HPDE6-E6E7 (cell line): ENCODE results near the gene AGAP3.

Experiments used
- DNase-seq: peaks from one replicate; pipeline ENCODE4 v3.0.0; 2011; ENCODE audit warnings: missing footprints; ENCODE audit errors: extremely low spot score

Gene AGAP3

DNA sequence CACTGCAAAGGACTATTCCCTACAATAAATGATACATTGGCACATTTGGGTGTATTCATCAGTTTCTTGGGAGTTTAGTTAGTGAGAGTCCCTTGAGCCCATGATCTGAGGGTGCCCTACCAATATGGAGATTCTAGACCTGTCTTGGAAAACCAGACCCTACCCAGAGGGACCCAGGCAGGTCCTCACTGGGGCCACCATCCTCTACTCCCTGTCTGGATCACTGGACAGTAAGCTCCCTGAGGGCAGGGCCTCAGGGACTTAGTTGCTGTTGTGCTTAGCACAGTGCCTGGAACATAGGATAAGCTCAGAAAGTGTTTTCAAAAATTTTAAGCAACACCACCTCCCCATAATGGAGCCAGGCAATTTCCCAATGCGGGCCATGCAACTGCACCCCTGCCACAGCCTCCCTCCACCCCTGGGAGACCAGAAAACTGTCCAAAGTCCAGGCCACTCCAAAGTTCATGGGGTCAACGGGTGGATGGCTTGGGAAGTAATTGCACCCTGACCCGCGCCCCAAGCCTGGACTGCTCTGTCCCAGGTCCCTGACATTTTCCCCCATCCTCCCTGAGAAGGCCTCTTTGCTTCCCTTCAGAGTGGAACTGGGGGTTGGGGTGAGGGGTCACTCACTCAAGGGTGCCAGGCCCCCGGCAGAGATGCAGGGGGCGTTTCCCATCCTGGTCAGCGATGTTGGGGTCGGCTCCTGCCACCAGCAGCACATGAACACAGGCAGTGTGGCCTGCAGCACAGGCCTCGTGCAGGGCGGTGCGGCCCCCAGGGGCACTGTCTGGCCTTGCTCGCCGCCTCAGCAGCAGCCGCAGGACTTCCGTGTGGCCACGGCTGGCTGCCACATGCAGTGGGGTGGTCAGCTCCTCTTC, 99.7 kb downstream of the AGAP3 start:
- DNase-seq: no peak

DNA sequence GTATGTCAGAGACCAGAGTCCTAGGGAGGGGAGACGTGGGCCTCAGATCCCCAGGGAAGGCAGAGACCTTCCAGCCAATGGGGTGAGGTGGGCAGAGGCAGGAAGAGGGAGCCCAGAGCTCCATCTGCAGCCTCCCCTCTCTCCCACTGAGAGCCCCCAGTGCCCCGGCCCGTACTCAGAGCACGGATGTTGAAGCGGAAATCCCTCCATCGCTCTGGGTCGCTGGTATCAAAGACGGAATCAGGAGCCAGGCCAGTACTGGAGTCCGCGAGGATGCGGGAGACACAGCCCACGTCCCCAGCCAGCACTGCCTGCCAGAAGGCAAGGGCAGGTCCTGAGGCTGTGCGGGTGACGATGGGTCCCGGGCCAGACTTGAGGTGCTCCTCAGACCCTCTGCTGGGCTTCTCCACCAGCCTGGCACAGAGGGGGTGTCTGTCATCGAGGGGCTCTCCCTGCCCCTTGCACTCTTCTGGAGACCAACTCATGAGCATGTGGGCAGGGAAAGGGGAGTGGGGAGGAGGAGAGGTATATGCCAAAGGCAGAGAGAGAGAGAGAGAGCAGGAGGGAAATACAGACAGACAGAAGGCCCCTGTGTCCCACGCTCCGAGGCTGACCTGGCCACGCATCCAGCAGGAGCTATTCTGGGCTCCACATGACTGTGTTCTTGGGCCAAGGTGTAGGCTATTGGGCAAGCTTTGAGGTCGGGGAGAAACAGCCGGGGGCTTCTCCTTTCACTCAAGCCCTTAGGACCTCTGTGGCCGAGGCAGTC, 100.5 kb downstream of the AGAP3 start, which contains the start of gene ASB10:
ASB10 (minus strand) TSS at position 611 of the 769 bp plus-strand sequence; CDS start at position 491, 120 bp downstream.
- no peak for DNase-seq

DNA sequence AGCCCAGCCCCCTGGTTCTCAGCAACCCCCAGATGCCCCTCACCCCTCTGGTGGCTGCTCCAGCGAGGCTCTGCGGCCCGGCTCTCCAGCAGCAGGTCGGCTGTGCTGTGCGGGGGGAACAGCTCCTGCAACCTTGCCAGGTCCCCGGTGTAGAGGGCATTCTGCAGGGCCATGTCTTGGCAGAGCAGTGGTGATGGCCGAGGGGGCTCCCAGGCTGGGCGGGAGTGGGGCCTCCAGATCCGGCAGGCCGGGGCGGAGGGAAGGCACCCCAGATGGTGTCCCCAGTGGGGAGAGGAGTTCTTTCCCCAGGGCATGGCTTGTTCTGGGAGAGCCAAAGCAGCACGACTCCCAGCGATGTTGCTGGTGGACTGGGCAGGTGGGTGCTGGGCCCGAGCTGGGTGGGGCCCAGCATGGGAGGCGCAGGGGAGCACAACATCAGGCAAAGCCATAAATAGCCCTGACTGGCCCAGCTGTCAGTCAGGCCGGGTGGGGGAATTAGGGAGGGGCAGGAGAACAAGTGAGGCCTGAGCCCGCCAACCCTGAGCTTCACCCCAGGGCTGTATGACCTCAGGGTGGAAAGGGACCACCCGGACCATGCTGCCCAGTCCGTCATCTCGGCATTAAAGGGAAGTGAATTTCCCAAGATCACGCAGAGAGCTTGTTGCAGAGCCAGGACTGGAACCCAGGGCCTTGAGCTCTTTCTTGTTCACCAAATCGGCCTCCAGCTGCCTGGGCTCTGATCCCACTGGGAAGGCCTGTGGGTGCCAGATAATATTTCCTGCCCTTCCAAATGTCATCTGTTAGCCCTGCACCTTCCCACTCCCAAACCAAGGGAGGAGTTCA, 101.4 kb downstream of the AGAP3 start:
- DNase-seq: no peak

- no peak for DNase-seq
Measured at GRCh38 chr7:151188252-151188542, 101.9 kb downstream of the AGAP3 start.

GRCh38 chr7:151189038-151189437, 102.8 kb downstream of the AGAP3 start:
- no peak for DNase-seq

DNA sequence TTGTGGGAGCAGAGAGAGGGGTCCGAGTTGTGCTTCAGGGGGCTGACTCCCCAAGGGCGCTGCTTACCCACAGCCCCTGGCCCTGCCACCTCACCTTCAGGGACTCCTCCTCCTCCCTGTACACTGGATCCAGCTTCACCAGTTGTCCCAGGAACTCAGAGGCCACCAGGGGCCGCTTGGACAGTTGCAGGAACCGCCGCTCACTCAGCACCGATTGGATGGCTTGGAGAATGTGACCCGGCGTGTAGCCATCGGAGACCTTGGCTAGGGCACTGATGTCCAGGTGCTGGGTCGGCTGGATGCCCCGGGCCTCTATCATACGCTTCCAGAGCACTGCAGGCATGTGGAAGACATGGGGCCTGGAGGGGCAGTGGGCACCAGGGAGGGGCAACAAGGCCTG, 105.3 kb downstream of the AGAP3 start:
- DNase-seq: no peak

DNA sequence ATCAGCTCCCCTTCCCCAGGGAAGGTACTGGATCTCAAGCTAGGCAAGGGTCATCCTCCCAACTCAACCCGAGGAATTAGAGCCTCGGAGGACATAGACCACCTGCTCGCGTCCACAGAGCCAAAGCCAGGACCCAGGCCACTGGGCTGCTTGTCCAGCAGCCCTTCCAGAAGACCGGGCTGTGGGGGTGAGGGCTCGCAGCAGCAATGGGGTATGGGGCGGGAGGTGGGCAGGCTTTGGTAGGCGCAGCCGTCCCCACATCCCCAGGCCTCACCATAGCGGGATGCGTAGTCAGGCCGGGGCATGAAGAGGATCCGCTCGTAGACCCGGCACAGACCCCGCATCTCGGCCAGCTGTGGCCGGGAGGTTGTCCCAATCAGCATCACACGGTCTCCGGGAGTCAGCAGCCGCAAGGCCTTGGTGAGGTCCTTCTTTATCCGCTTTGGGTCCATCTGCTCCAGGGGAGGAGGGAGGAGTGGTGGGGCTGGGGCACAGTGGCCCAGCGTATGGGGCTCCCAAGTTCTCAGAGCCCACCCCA, 105.8 kb downstream of the AGAP3 start:
- no peak for DNase-seq

- no peak for DNase-seq
Measured at GRCh38 chr7:151193203-151193978, 107.1 kb downstream of the AGAP3 start.
